GF-D8 (cell line): ENCODE measurements around the gene ITGAD.

Source experiments
- DNase-seq: peaks from one replicate; lab custom pipeline; 2025; lab: John Stamatoyannopoulos, UW

Gene ITGAD

DNA sequence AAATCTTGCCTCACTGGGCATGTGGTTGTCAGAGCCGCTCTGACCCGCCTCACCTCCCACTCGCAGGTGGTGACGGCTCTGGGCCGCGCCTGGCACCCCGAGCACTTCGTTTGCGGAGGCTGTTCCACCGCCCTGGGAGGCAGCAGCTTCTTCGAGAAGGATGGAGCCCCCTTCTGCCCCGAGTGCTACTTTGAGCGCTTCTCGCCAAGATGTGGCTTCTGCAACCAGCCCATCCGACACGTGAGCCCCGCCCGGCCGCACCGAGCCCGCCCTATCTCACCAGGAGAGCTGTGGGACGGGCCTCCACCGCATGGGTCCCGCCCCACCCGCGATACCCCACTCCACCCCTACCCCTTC lies 82.8 kb downstream of the ITGAD start:
- DNase-seq: no peak
